Heart left ventricle (tissue), 16 donors: Measurements from ENCODE around the gene FNTB. TPM values are rescaled to one million over a fixed set of nuclear protein-coding genes. Genes with fewer than 3 reads are reported as not detected.

Source experiments
- ATAC-seq, 4 donors: fragments of 200-7000 bp; cut with Tn5 transposase; one replicate each; pipeline ENCODE4 v1.9.1; 2020 to 2022; ENCODE audit warnings: moderate library complexity in 4 of 4, mild to moderate bottlenecking in 3 of 4, moderate number of reproducible peaks in 1 of 4
- DNase-seq, 5 donors: peaks; one replicate each; pipeline ENCODE4 v3.0.0-alpha.2; 2020
- H3K27ac ChIP-seq, 12 donors: fragments of 200-600 bp; sonication (generic) in 4 of 12; one replicate each; pipeline versions ENCODE4 v1.5.0 to v1.8.0; 2016 to 2022; ENCODE audit warnings: mild to moderate bottlenecking in 2 of 12
- H3K27me3 ChIP-seq, 9 donors: fragments of 200-600 bp; sonication (generic) in 2 of 9; one replicate each; pipeline versions ENCODE4 v1.5.1 to v1.8.0; 2016 to 2022; ENCODE audit warnings: mild to moderate bottlenecking in 3 of 9
- H3K36me3 ChIP-seq, 9 donors: fragments of 200-600 bp; sonication (generic) in 2 of 9; one replicate each; pipeline versions ENCODE4 v1.5.0 to v1.8.0; 2018 to 2022; ENCODE audit warnings: mild to moderate bottlenecking in 2 of 9
- H3K4me1 ChIP-seq, 12 donors: fragments of 200-600 bp; sonication (generic) in 4 of 12; one replicate each; pipeline versions ENCODE4 v1.5.0 to v1.8.0; 2016 to 2022; ENCODE audit warnings: mild to moderate bottlenecking in 3 of 12
- H3K4me3 ChIP-seq, 12 donors: fragments of 200-600 bp; sonication (generic) in 4 of 12; one replicate each; pipeline versions ENCODE4 v1.5.0 to v1.8.0; 2017 to 2022; ENCODE audit warnings: mild to moderate bottlenecking in 9 of 12, moderate library complexity in 4 of 12
- H3K9me3 ChIP-seq, 12 donors: fragments of 200-600 bp; sonication (generic) in 4 of 12; one replicate each; pipeline versions ENCODE4 v1.5.0 to v1.8.0; 2016 to 2022; ENCODE audit warnings: mild to moderate bottlenecking in 1 of 12
- CTCF ChIP-seq, 12 donors: fragments of 200-600 bp; sonication (generic) in 4 of 12; IDR thresholded peaks; one replicate each; pipeline versions ENCODE4 v1.5.0 to v1.8.0; 2018 to 2022; ENCODE audit warnings: antibody characterized with exemption in 12 of 12, mild to moderate bottlenecking in 5 of 12
- POLR2A ChIP-seq, 2 donors: fragments of 450-650 bp; IDR thresholded peaks; one replicate each; pipeline ENCODE4 v1.6.1; 2017; ENCODE audit warnings: antibody characterized with exemption in 2 of 2, mild to moderate bottlenecking in 2 of 2, moderate library complexity in 2 of 2
- WGBS, 4 donors: extraction: QIAGEN DNeasy Blood & Tissue Kit in 2 of 4; methylation state at CpG; one replicate each; pipeline versions ENCODE4 v1.1.5 to v1.1.7; 2013 to 2018; 5-methylcytosine and 5-hydroxymethylcytosine counted together
- intact Hi-C, 10 donors: fragments of 100-400 bp; cut with DNase I; formaldehyde crosslinking; loops; one replicate each; pipeline versions ENCODE4 v1.11.1 to v1.14.2; 2022
- polyA plus RNA-seq, 2 donors: library from polyadenylated mRNA; stranded (reverse); fragments of 200-250 nt; gene quantifications; one replicate each; pipeline ENCODE4 v1.2.3, GENCODE V29; 2013
- total RNA-seq, 9 donors: library from RNA; depleted of rRNA in 2 of 9; stranded (reverse); fragments of >200 nt in 2 of 9; fragmentation: NEBNext Ultra II Directional in 3 of 9; extraction: Animal tissue kit (Norgen Biotek cat#: 25700) in 3 of 9; gene quantifications; one replicate each; pipeline versions ENCODE4 v1.1.0 to v1.2.4, GENCODE V29; 2016 to 2023
- donor health status: ischemic (EF 13 %, LVEDD 7.1; RV severe dilation, severe dysfunction).
- donor health status: healthy with polysubstance abuse.
- donor health status: DM: no; HTN: yes; CAD: no.
- donor health status: DM: no; HTN: no; CAD: no.
- donor health status: ischemic (EF 25% LVEDD 6.9; RV normal size, moderate dysfunction).
- donor health status: ischemic (EF 25% LVEDD 5.7; RV mildly dilated, moderate dysfunction).
- donor health status: healthy.
- donor health status: DM: yes; HTN: yes; CAD: no.
- donor health status: ischemic (EF 35%, LVEDD 5.7; RV mildly dilated, moderate dysfunction).
- donor health status: nonischemic (EF 11% LVEDD 7.7; RV severe dilation, severe dysfunction).
- donor health status: DM: yes; HTN: yes; CAD: no.
- donor health status: PGD.
- donor health status: ischemic (EF 29% LVEDD 5.4; RV normal size, mild dysfunction).
- donor health status: nonischemic (EF 23%, LVEDD 6.1; RV moderate dilation, normal function).

The FNTB gene
- total and polyA plus RNA-seq, 11 donors: 10.5 to 22.5 (median 16.7) TPM

- intact Hi-C loops: no loop called here
- H3K4me1 ChIP-seq: peaks cover 0 to 14% (median 0%) of the 10 kb centered on the region in 12 donors
- no peak for DNase-seq
- no peak overlapping the region for H3K27ac ChIP-seq
- H3K36me3 ChIP-seq: peaks cover 0 to 81% (median 43%) of the 10 kb centered on the region in 9 donors
- H3K9me3 ChIP-seq: no peaks in the 10 kb centered on the region
- TF ChIP-seq POLR2A (IDR thresholded peaks at IDR 0.05) (no peak), CTCF (IDR thresholded peaks at IDR 0.05) (no peak)
- no peaks in the 10 kb centered on the region for H3K27me3 ChIP-seq
- H3K4me3 ChIP-seq: no peak overlapping the region
- ATAC-seq: no peak
These were observed 71.0 kb downstream of the FNTB start for GRCh38 chr14:65057695-65058094.

GRCh38 chr14:65062096-65063075 lies 75.7 kb downstream of the FNTB start:
- TF ChIP-seq CTCF (IDR thresholded peaks at IDR 0.05) (no peak), POLR2A (IDR thresholded peaks at IDR 0.05) (no peak)
- Histone ChIP-seq H3K9me3 (no peaks in the 10 kb centered on the region), H3K36me3 (peaks cover 0 to 72% (median 60%) of the 10 kb centered on the region in 9 donors), H3K4me1 (peaks cover 0 to 2% (median 0%) of the 10 kb centered on the region in 12 donors), H3K4me3 (no peak overlapping the region), H3K27me3 (no peaks in the 10 kb centered on the region), H3K27ac (peak overlapping the region in 2 of 12 donors; percentile 5 to 20)
- 80 to 88% (median 84%) methylated on average over 14 to 16 of the region's 16 CpGs for WGBS, 4 donors
- peak; percentile 32 to 53 (median 42) for ATAC-seq
- DNase-seq: no peak
- intact Hi-C loops: no loop called here

GRCh38 chr14:65065719-65066118 lies 79.0 kb downstream of the FNTB start:
- H3K36me3 ChIP-seq: peaks cover 0 to 75% (median 49%) of the 10 kb centered on the region in 9 donors
- intact Hi-C loops: no loop called here
- H3K27me3 ChIP-seq: no peaks in the 10 kb centered on the region
- H3K4me3 ChIP-seq: no peak overlapping the region
- ATAC-seq (no peak), DNase-seq (no peak)
- WGBS, 4 donors: 93 to 99% (median 95%) methylated on average over 6 to 7 of the region's 7 CpGs
- TF ChIP-seq CTCF (IDR thresholded peaks at IDR 0.05): no peak
- no peak for TF ChIP-seq POLR2A (IDR thresholded peaks at IDR 0.05)
- H3K4me1 ChIP-seq: peaks cover 4 to 16% (median 10%) of the 10 kb centered on the region in 12 donors
- no peaks in the 10 kb centered on the region for H3K9me3 ChIP-seq
- no peak overlapping the region for H3K27ac ChIP-seq

- Histone ChIP-seq H3K36me3 (peaks cover 0 to 58% (median 20%) of the 10 kb centered on the region in 9 donors), H3K27ac (peak overlapping the region in 10 of 12 donors; percentile 2 to 90 (median 76)), H3K4me1 (peaks cover 8 to 58% (median 50%) of the 10 kb centered on the region in 12 donors), H3K4me3 (no peak overlapping the region), H3K9me3 (no peaks in the 10 kb centered on the region), H3K27me3 (no peaks in the 10 kb centered on the region)
- no peak for DNase-seq
- ATAC-seq: no peak
- WGBS, 4 donors: 53 to 78% (median 68%) methylated on average over 4 to 5 of the region's 5 CpGs
- TF ChIP-seq CTCF (IDR thresholded peaks at IDR 0.05): no peak
- TF ChIP-seq POLR2A (IDR thresholded peaks at IDR 0.05): no peak
- intact Hi-C loops: no loop called here
These were observed 83.2 kb downstream of the FNTB start for GRCh38 chr14:65069874-65070413.
